ENCODE measurements around the gene RAPGEF4. TPM values are rescaled to one million over a fixed set of nuclear protein-coding genes. Genes with fewer than 3 reads are reported as not detected.
A peak's percentile ranks its signal among the peaks of the same experiment; 100 is the strongest.

The RAPGEF4 gene
- total and polyA plus RNA-seq, 4 donors, result 0.46 to 22.8 (median 3.9) TPM

DNA sequence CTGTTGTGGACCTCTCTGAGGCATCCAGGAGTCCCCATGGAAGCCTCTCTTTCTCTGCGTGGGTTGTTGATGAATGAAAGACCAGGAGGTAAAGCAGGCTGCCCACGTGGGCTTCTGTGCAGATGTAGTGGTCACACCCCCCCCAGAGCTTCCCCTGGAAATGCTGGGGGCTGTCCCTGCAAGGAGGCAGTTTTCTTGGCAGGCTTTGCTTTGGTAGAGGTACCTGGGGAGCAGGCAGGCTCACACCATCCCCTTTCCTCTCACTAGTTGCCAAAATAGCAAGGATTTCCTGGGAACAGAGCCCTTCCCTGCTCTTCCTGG is 242.4 kb downstream of the RAPGEF4 start:
- Histone ChIP-seq H3K4me1 (ENCODE audit: control insufficient read depth in 1 of 2, insufficient read depth in 2 of 2, low read length in 2 of 2) (no peaks in the 10 kb centered on the region), H3K27ac (ENCODE audit: low read depth in 1 of 2, low read length in 2 of 2) (no peak overlapping the region), H3K36me3 (ENCODE audit: control insufficient read depth in 1 of 2, insufficient read depth in 2 of 2, low read length in 1 of 2) (no peaks in the 10 kb centered on the region), H3K27me3 (ENCODE audit: control insufficient read depth in 1 of 2, insufficient read depth in 2 of 2, low read length in 1 of 2) (no peaks in the 10 kb centered on the region), H3K4me3 (ENCODE audit: low read length in 2 of 2) (no peak overlapping the region), H3K9me3 (ENCODE audit: control insufficient read depth, low read length) (no peaks in the 10 kb centered on the region)
- ATAC-seq (ENCODE audit: low FRiP score) (no peak), DNase-seq (no peak)
- intact Hi-C loops (cut with DNase I), result no loop called here
- 69 to 83% methylated on average over 2 of the region's 2 CpGs for WGBS, 2 donors

DNA sequence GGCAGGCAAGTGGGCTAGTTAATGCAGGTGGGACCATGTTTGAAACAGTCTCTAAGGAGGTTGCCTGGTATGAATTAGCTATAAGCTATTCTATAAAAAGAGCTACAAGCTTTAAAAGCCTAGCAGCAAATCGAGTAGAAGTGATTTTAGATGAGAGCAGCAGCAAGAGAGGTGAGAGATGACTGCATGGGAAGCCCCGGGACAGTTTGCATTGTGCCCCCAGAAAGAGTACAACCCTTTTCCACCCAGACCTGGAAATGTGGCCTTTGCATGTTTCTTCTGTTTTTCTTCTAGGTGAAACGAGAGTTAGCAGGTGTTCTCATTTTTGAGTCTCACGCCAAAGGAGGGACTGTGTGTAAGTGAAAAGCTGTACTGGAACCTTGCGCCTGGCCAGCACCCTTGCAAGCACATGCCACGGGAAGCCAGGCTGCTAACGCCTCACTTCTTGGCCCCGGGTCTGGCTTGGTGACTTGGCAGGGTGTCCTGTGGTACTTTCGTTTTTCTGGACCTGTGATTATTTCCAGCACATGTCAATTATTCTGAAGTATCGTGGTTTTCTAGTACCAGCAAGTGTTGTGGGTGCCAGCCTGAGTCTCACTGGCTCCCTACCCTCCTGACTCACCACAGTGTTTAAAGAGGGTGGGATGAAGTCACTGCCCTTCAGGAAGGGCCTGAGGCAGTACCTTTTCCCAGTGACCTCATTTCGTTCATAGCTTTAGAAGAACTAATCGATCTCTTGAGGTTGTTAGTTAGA is 249.7 kb downstream of the RAPGEF4 start:
- DNase-seq, result peak; percentile 53 to 78
- H3K27me3 ChIP-seq (ENCODE audit: control insufficient read depth in 1 of 2, insufficient read depth in 2 of 2, low read length in 1 of 2), result no peaks in the 10 kb centered on the region
- no peaks in the 10 kb centered on the region for H3K36me3 ChIP-seq (ENCODE audit: control insufficient read depth in 1 of 2, insufficient read depth in 2 of 2, low read length in 1 of 2)
- peaks cover 0 to 4% of the 10 kb centered on the region in 2 donors for H3K4me1 ChIP-seq (ENCODE audit: control insufficient read depth in 1 of 2, insufficient read depth in 2 of 2, low read length in 2 of 2)
- H3K4me3 ChIP-seq (ENCODE audit: low read length in 2 of 2), result peak overlapping the region; percentile 16 to 52
- intact Hi-C loops (cut with DNase I), result no loop called here
- ATAC-seq (ENCODE audit: low FRiP score), result peak; percentile 69
- no peaks in the 10 kb centered on the region for H3K9me3 ChIP-seq (ENCODE audit: control insufficient read depth, low read length)
- WGBS, 2 donors, result 7 to 11% methylated on average over 12 of the region's 12 CpGs
- no peak overlapping the region for H3K27ac ChIP-seq (ENCODE audit: low read depth in 1 of 2, low read length in 2 of 2)

DNA sequence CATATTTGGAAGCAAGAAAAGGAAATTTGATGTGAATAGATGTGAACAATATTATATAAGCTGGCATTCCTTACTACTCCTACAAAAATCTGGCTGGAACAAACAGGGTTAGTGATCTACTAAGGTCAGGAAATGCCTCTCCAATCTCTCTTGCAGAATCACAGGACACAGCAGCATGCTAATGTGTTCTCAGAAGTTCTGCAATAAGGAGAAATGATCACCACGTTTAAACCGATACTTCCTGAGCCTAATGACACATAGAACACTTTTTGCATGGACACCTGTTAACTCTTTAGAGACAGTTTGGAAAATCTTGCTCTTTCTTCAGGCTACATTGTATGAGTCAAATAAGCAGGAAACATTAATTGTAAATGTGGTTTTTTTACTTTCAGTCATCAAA is 250.4 kb downstream of the RAPGEF4 start:
- intact Hi-C loops (cut with DNase I), result no loop called here
- Histone ChIP-seq H3K4me3 (ENCODE audit: low read length in 2 of 2) (no peak overlapping the region), H3K4me1 (ENCODE audit: control insufficient read depth in 1 of 2, insufficient read depth in 2 of 2, low read length in 2 of 2) (peaks cover 0 to 4% of the 10 kb centered on the region in 2 donors), H3K27me3 (ENCODE audit: control insufficient read depth in 1 of 2, insufficient read depth in 2 of 2, low read length in 1 of 2) (no peaks in the 10 kb centered on the region), H3K9me3 (ENCODE audit: control insufficient read depth, low read length) (no peaks in the 10 kb centered on the region), H3K36me3 (ENCODE audit: control insufficient read depth in 1 of 2, insufficient read depth in 2 of 2, low read length in 1 of 2) (no peaks in the 10 kb centered on the region), H3K27ac (ENCODE audit: low read depth in 1 of 2, low read length in 2 of 2) (no peak overlapping the region)
- DNase-seq, result no peak
- WGBS, 2 donors, result 4 to 5% methylated on average over 2 of the region's 2 CpGs
- ATAC-seq (ENCODE audit: low FRiP score), result no peak

DNA sequence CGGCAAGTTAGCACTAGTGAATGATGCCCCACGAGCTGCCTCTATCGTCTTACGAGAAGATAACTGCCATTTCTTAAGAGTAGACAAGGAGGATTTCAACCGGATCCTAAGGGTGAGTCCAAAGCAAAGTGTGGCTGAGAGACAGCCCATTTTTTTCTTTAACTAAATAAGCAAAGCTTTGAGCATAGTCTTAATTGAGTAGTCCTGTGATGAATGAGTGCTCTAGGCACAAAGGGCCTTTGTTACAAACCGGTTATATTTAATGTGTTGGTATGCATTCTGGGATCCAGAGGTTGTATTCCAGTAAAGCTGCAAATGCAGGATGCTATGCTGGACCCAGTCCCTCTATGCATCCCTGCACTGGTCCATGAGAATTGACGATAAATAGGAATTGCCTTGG is 253.1 kb downstream of the RAPGEF4 start:
- Histone ChIP-seq H3K36me3 (ENCODE audit: control insufficient read depth in 1 of 2, insufficient read depth in 2 of 2, low read length in 1 of 2) (no peaks in the 10 kb centered on the region), H3K27me3 (ENCODE audit: control insufficient read depth in 1 of 2, insufficient read depth in 2 of 2, low read length in 1 of 2) (no peaks in the 10 kb centered on the region), H3K4me1 (ENCODE audit: control insufficient read depth in 1 of 2, insufficient read depth in 2 of 2, low read length in 2 of 2) (peaks cover 0 to 4% of the 10 kb centered on the region in 2 donors), H3K4me3 (ENCODE audit: low read length in 2 of 2) (no peak overlapping the region), H3K9me3 (ENCODE audit: control insufficient read depth, low read length) (no peaks in the 10 kb centered on the region), H3K27ac (ENCODE audit: low read depth in 1 of 2, low read length in 2 of 2) (no peak overlapping the region)
- WGBS, 2 donors, result 91 to 92% methylated on average over 7 of the region's 7 CpGs
- DNase-seq (no peak), ATAC-seq (ENCODE audit: low FRiP score) (no peak)
- intact Hi-C loops (cut with DNase I), result no loop called here

DNA sequence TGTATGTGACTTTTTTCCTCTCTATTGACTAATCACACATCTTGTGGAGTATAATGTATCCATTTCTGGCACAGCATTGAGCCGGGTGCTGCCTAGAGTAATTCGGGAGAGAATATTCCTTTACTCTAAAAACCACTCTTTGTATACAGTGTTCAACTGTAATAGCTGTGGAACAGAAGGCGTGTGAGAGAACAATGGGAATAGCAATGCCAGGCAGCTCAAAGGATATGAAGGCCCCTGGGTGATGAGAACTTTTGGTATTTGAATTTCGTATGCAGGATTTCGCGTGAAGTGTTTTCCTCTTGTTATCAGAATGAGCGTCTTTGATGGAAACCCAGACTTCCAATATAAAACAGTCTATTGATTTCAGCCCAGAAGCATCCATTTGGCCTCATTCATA is 255.4 kb downstream of the RAPGEF4 start:
- WGBS, 2 donors, result 91 to 96% methylated on average over 7 of the region's 7 CpGs
- no peak overlapping the region for H3K4me3 ChIP-seq (ENCODE audit: low read length in 2 of 2)
- H3K36me3 ChIP-seq (ENCODE audit: control insufficient read depth in 1 of 2, insufficient read depth in 2 of 2, low read length in 1 of 2), result no peaks in the 10 kb centered on the region
- intact Hi-C loops (cut with DNase I), result no loop called here
- H3K27me3 ChIP-seq (ENCODE audit: control insufficient read depth in 1 of 2, insufficient read depth in 2 of 2, low read length in 1 of 2), result no peaks in the 10 kb centered on the region
- ATAC-seq (ENCODE audit: low FRiP score) (no peak), DNase-seq (no peak)
- H3K27ac ChIP-seq (ENCODE audit: low read depth in 1 of 2, low read length in 2 of 2), result no peak overlapping the region
- H3K9me3 ChIP-seq (ENCODE audit: control insufficient read depth, low read length), result no peaks in the 10 kb centered on the region
- peaks cover 0 to 1% of the 10 kb centered on the region in 2 donors for H3K4me1 ChIP-seq (ENCODE audit: control insufficient read depth in 1 of 2, insufficient read depth in 2 of 2, low read length in 2 of 2)

DNA sequence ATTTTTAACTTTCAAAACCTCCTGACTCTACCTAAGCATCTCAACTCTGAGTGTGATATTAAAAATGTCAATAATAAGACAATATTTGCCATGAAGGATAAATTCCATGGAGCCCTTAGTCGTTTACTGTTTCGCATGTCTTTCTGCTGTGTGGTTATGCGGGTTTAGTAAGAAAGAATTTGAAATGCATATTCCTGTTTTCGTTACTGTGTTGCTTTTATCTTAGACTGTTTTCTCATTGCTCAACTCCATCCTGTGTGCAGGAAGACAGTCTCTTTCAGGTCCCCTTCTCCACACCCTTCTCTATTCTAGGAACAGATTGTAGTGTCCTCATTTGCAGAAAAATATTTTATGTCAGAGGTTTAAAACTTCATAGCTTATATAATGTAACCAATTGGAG is 257.5 kb downstream of the RAPGEF4 start:
- H3K27me3 ChIP-seq (ENCODE audit: control insufficient read depth in 1 of 2, insufficient read depth in 2 of 2, low read length in 1 of 2), result no peaks in the 10 kb centered on the region
- H3K27ac ChIP-seq (ENCODE audit: low read depth in 1 of 2, low read length in 2 of 2), result no peak overlapping the region
- ATAC-seq (ENCODE audit: low FRiP score), result no peak
- H3K9me3 ChIP-seq (ENCODE audit: control insufficient read depth, low read length), result no peaks in the 10 kb centered on the region
- DNase-seq, result no peak
- intact Hi-C loops (cut with DNase I), result no loop called here
- no peaks in the 10 kb centered on the region for H3K4me1 ChIP-seq (ENCODE audit: control insufficient read depth in 1 of 2, insufficient read depth in 2 of 2, low read length in 2 of 2)
- no peak overlapping the region for H3K4me3 ChIP-seq (ENCODE audit: low read length in 2 of 2)
- no peaks in the 10 kb centered on the region for H3K36me3 ChIP-seq (ENCODE audit: control insufficient read depth in 1 of 2, insufficient read depth in 2 of 2, low read length in 1 of 2)
- WGBS, 2 donors, result 94% methylated on average over 4 of the region's 4 CpGs

DNA sequence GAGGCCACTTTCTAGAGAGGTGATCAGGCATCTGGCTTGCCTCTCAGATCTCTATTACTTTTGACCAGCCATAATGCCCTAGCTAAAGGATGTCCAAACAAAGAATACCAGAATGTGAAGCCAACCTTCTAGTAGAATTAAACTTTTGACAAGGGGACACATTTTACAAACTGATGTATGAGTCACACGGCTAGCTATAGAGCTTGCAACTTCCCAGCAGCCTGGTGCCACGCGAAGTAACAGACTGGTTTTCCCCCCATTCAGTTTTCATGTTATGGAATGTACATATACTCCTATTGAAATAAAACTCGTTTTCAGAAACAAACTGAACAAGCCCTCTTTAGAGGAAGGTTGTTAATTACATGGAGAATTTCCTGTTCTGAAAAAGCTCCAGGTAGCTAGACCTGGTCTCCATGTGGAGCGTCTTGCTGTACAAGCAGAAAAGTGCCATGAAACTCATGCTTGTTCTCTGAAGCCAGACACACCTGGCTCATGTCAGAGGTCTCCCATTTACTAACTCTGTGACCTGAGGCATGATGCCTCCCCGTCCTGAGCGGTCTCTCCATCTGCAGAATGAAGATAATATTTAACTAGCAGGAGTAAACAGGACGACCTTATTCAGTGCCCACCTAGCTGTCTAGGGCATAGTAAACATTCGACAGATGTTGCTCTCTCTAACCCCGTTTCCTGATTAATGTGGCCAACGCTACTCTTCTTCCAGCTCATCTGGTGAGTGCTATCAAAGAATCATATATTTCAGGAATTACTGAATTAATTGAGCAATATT is 258.5 kb downstream of the RAPGEF4 start:
- H3K4me3 ChIP-seq (ENCODE audit: low read length in 2 of 2), result no peak overlapping the region
- ATAC-seq (ENCODE audit: low FRiP score) (no peak), DNase-seq (no peak)
- no peak overlapping the region for H3K27ac ChIP-seq (ENCODE audit: low read depth in 1 of 2, low read length in 2 of 2)
- H3K27me3 ChIP-seq (ENCODE audit: control insufficient read depth in 1 of 2, insufficient read depth in 2 of 2, low read length in 1 of 2), result no peaks in the 10 kb centered on the region
- 85 to 89% methylated on average over 11 of the region's 11 CpGs for WGBS, 2 donors
- intact Hi-C loops (cut with DNase I), result no loop called here
- no peaks in the 10 kb centered on the region for H3K9me3 ChIP-seq (ENCODE audit: control insufficient read depth, low read length)
- no peaks in the 10 kb centered on the region for H3K36me3 ChIP-seq (ENCODE audit: control insufficient read depth in 1 of 2, insufficient read depth in 2 of 2, low read length in 1 of 2)
- H3K4me1 ChIP-seq (ENCODE audit: control insufficient read depth in 1 of 2, insufficient read depth in 2 of 2, low read length in 2 of 2), result no peaks in the 10 kb centered on the region

DNA sequence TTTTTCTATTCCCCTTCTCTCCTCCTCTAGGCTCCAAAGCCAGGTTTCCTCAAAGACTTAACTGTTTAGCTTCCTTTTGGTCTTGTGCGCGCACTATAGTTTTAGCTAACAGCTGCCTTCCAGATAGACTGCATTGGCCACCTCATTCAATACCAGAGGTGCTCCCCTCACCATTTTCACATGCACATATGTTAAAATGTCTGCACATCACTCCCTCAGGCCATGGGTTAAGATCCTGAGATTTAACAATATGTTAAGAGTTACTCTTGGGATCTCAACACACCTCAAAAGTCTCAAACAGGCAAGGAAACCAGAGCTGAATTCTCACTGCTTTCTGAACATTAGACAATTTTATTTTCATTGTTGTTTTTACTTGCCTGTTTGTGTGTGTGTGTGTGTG is 259.2 kb downstream of the RAPGEF4 start:
- Histone ChIP-seq H3K27ac (ENCODE audit: low read depth in 1 of 2, low read length in 2 of 2) (no peak overlapping the region), H3K4me1 (ENCODE audit: control insufficient read depth in 1 of 2, insufficient read depth in 2 of 2, low read length in 2 of 2) (no peaks in the 10 kb centered on the region), H3K9me3 (ENCODE audit: control insufficient read depth, low read length) (no peaks in the 10 kb centered on the region), H3K4me3 (ENCODE audit: low read length in 2 of 2) (no peak overlapping the region), H3K36me3 (ENCODE audit: control insufficient read depth in 1 of 2, insufficient read depth in 2 of 2, low read length in 1 of 2) (no peaks in the 10 kb centered on the region), H3K27me3 (ENCODE audit: control insufficient read depth in 1 of 2, insufficient read depth in 2 of 2, low read length in 1 of 2) (no peaks in the 10 kb centered on the region)
- ATAC-seq (ENCODE audit: low FRiP score) (no peak), DNase-seq (no peak)
- intact Hi-C loops (cut with DNase I), result no loop called here
- WGBS, 2 donors, result 95 to 97% methylated on average over 2 of the region's 2 CpGs

Measured in aorta (tissue), 5 donors.